SK-N-SH treated with all-trans-retinoic acid at 6 μM for 48 hours (cell line): ENCODE data around the gene FOXO1.
A peak's percentile ranks its signal among the peaks of the same experiment; 100 is the strongest.

ENCODE experiments used
- ATAC-seq: fragments of 200-7000 bp; cut with Tn5 transposase; 3 replicates; pipeline ENCODE4 v1.9.1; 2020; ENCODE audit warnings: mild to moderate bottlenecking, moderate library complexity
- ARNTL ChIP-seq: fragments of 450-650 bp; formaldehyde crosslinking; IDR thresholded peaks from 2 replicates; pipeline ENCODE4 v1.5.0; 2020; ENCODE audit warnings: low read depth, mild to moderate bottlenecking, moderate library complexity, borderline replicate concordance
- BACH2 ChIP-seq: fragments of 250-450 bp; sonication (Bioruptor Pico); IDR thresholded peaks from 2 replicates; pipeline ENCODE4 v1.9.0; 2021; ENCODE audit warnings: mild to moderate bottlenecking, borderline replicate concordance
- CSDC2 ChIP-seq: fragments of 250-450 bp; sonication (Bioruptor Pico); IDR thresholded peaks from 2 replicates; pipeline ENCODE4 v1.5.0; 2020; ENCODE audit warnings: mild to moderate bottlenecking, moderate library complexity
- CSRNP3 ChIP-seq: fragments of 250-450 bp; sonication (Bioruptor Pico); IDR thresholded peaks from 2 replicates; pipeline ENCODE4 v1.5.1; 2021; ENCODE audit warnings: mild to moderate bottlenecking, moderate library complexity
- ESRRG ChIP-seq: fragments of 250-450 bp; sonication (Bioruptor Pico); IDR thresholded peaks from 2 replicates; pipeline ENCODE4 v1.6.1; 2021; ENCODE audit warnings: mild to moderate bottlenecking
- GLIS3 ChIP-seq: fragments of 250-450 bp; sonication (Bioruptor Pico); IDR thresholded peaks from 2 replicates; pipeline ENCODE4 v1.5.0; 2020; ENCODE audit warnings: mild to moderate bottlenecking, moderate library complexity
- OSR1 ChIP-seq: fragments of 250-450 bp; sonication (Bioruptor Pico); IDR thresholded peaks from 2 replicates; pipeline ENCODE4 v1.8.0; 2022; ENCODE audit warnings: moderate library complexity, mild to moderate bottlenecking, inconsistent platforms
- PATZ1 ChIP-seq: fragments of 250-450 bp; sonication (Bioruptor Pico); IDR thresholded peaks from 2 replicates; pipeline ENCODE4 v1.8.0; 2020; ENCODE audit warnings: mild to moderate bottlenecking, moderate library complexity, borderline replicate concordance
- POU6F1 ChIP-seq: fragments of 250-450 bp; sonication (Bioruptor Pico); IDR thresholded peaks from 2 replicates; pipeline ENCODE4 v1.8.0; 2021; ENCODE audit warnings: low read depth, mild to moderate bottlenecking, moderate library complexity, borderline replicate concordance
- PPARA ChIP-seq: fragments of 250-450 bp; sonication (Bioruptor Pico); IDR thresholded peaks from 2 replicates; pipeline ENCODE4 v1.5.0; 2020; ENCODE audit warnings: mild to moderate bottlenecking, borderline replicate concordance
- RARB ChIP-seq: fragments of 250-450 bp; sonication (Bioruptor Pico); IDR thresholded peaks from 2 replicates; pipeline ENCODE4 v1.8.0; 2021; ENCODE audit warnings: mild to moderate bottlenecking, moderate library complexity
- SNAI2 ChIP-seq: fragments of 250-450 bp; sonication (Bioruptor Pico); IDR thresholded peaks from 2 replicates; pipeline ENCODE4 v1.5.0; 2020; ENCODE audit warnings: mild to moderate bottlenecking, moderate library complexity
- TCF4 ChIP-seq: fragments of 250-450 bp; sonication (Bioruptor Pico); IDR thresholded peaks from 2 replicates; pipeline ENCODE4 v1.8.0; 2021; ENCODE audit warnings: mild to moderate bottlenecking, moderate library complexity, borderline replicate concordance
- TOX ChIP-seq: fragments of 250-450 bp; sonication (Bioruptor Pico); IDR thresholded peaks from 2 replicates; pipeline ENCODE4 v1.8.0; 2021; ENCODE audit warnings: mild to moderate bottlenecking, moderate library complexity, borderline replicate concordance
- TSHZ2 ChIP-seq: fragments of 250-450 bp; sonication (Bioruptor Pico); IDR thresholded peaks from 2 replicates; pipeline ENCODE4 v1.5.0; 2020; ENCODE audit warnings: mild to moderate bottlenecking, moderate library complexity
- ZC3H10 ChIP-seq: fragments of 250-450 bp; sonication (Bioruptor Pico); IDR thresholded peaks from 2 replicates; pipeline ENCODE4 v1.5.1; 2021; ENCODE audit warnings: mild to moderate bottlenecking, moderate library complexity
- ZFP3 ChIP-seq: fragments of 250-450 bp; sonication (Bioruptor Pico); IDR thresholded peaks from 2 replicates; pipeline ENCODE4 v1.5.0; 2020; ENCODE audit warnings: mild to moderate bottlenecking, moderate library complexity
- ZFP30 ChIP-seq: fragments of 450-650 bp; formaldehyde crosslinking; IDR thresholded peaks from 2 replicates; pipeline ENCODE4 v1.5.0; 2022; ENCODE audit warnings: mild to moderate bottlenecking, moderate library complexity
- ZNF565 ChIP-seq: fragments of 450-650 bp; formaldehyde crosslinking; conservative IDR thresholded peaks from 2 replicates; pipeline ENCODE4 v1.5.0; 2020; ENCODE audit warnings: low read depth, mild to moderate bottlenecking, moderate library complexity
- ZNF70 ChIP-seq: fragments of 450-650 bp; formaldehyde crosslinking; IDR thresholded peaks from 2 replicates; pipeline ENCODE4 v1.5.0; 2020; ENCODE audit warnings: mild to moderate bottlenecking, moderate library complexity
- ZNF8 ChIP-seq: fragments of 450-650 bp; formaldehyde crosslinking; IDR thresholded peaks from 2 replicates; pipeline ENCODE4 v1.5.0; 2020; ENCODE audit warnings: mild to moderate bottlenecking, moderate library complexity

Gene FOXO1

DNA sequence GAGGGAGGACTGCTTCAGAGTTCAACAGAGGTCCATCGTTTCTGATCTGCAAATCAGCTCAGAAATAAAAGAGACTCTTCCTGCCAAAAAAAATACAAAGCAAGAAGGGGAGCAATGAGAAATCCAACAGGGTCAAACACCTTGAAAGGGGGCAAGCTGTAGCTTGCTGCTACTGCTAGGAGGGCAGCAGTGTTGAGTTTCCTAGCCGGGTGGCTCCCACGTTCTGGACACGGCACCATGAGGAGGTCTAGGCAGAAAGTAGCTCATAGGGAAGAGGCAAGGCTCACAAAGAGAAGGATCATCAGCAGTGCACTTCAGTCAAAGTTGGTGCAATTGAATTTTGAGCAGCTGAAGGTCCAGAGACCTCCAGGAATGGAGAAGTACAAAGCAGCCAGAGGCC lies 75.3 kb downstream of the FOXO1 start (continued):
- no peak for TF ChIP-seq TOX (CRISPR knock-in tag)

- ATAC-seq, result no peak
Observed at GRCh38 chr13:40590112-40590862, 76.2 kb downstream of the FOXO1 start.

GRCh38 chr13:40589285-40590109 lies 76.9 kb downstream of the FOXO1 start:
- peak; percentile 76 for ATAC-seq
- TF ChIP-seq CSDC2 (CRISPR knock-in tag) (no peak), ESRRG (CRISPR knock-in tag) (no peak), ZNF565 (no peak), GLIS3 (CRISPR knock-in tag) (no peak), RARB (no peak), POU6F1 (no peak), ZFP3 (CRISPR knock-in tag) (no peak)

More at GRCh38 chr13:40590112-40590862, 76.2 kb downstream of the FOXO1 start:
- TF ChIP-seq BACH2 (CRISPR knock-in tag), result no peak
- TF ChIP-seq ZNF8 (CRISPR knock-in tag), result no peak
- TF ChIP-seq ARNTL, result no peak

- no peak for TF ChIP-seq POU6F1
- TF ChIP-seq ESRRG (CRISPR knock-in tag), result no peak
- TF ChIP-seq ARNTL, result no peak
- no peak for TF ChIP-seq ZNF8 (CRISPR knock-in tag)
- no peak for TF ChIP-seq CSRNP3 (CRISPR knock-in tag)
- ATAC-seq, result no peak
Observed at GRCh38 chr13:40588101-40588500, 78.3 kb downstream of the FOXO1 start.

DNA sequence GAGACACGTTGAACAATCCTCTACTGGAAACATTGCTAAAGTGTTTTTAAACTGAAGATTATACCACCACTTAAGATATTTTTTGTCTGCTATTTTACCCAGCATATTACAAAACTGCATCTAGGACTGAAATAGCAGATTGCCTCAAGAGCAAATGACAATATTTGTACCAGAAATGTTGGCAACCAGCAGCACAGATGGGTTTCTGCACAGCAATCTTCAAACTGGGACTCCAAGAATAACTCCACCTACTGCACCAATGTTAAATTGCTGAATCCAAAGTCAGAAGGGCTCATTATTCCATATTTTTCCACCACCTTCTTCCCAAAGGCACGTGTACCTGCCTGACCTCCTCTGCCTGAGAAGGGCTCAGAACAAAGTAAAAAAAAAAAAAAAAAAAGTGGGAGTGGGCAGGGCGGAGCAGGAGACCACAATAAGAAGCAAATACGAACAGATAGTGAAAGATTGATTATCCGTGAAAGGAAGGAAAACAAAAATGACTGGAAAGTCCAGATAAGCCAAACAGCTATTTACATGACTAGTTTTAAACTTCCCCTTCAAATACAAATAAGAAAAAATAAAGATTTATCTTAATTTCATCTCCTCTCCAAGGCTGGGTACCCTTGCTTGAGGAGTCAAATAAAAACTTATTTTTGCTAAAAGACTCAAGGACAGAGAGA lies 79.4 kb downstream of the FOXO1 start:
- ATAC-seq, result no peak

More for the DNA sequence above, 79.4 kb downstream of the FOXO1 start:
- TF ChIP-seq PPARA (CRISPR knock-in tag), result no peak
- TF ChIP-seq ZNF70 (CRISPR knock-in tag), result no peak
- no peak for TF ChIP-seq ESRRG (CRISPR knock-in tag)
- TF ChIP-seq ZC3H10 (CRISPR knock-in tag), result no peak
- no peak for TF ChIP-seq ZNF565
- no peak for TF ChIP-seq ZFP30 (CRISPR knock-in tag)
- no peak for TF ChIP-seq TSHZ2 (CRISPR knock-in tag)
- no peak for TF ChIP-seq ARNTL
- no peak for TF ChIP-seq OSR1 (CRISPR knock-in tag)
- no peak for TF ChIP-seq SNAI2 (CRISPR knock-in tag)
- TF ChIP-seq RARB, result no peak
- TF ChIP-seq PATZ1 (CRISPR knock-in tag), result no peak
- no peak for TF ChIP-seq TCF4 (CRISPR knock-in tag)
- TF ChIP-seq CSDC2 (CRISPR knock-in tag), result no peak
- no peak for TF ChIP-seq GLIS3 (CRISPR knock-in tag)
